K562 (cell line): ENCODE data around the gene TUT4.

ENCODE experiments used
- EZH2 ChIP-seq: IDR thresholded peaks from 2 replicates; pipeline ENCODE4 v1.6.1; 2012; ENCODE audit warnings: low read depth, mild to moderate bottlenecking, inconsistent platforms, low read length, borderline replicate concordance
- FOS ChIP-seq: IDR thresholded peaks from 3 replicates; pipeline ENCODE4 v1.6.1; 2011; ENCODE audit not compliant: insufficient read length; ENCODE audit errors: extremely low read depth
- MTA2 ChIP-seq: fragments of 450-650 bp; IDR thresholded peaks from 2 replicates; pipeline ENCODE4 v1.6.1; 2016; ENCODE audit warnings: low read depth
- POLR2A ChIP-seq: fragments of 450-650 bp; conservative IDR thresholded peaks from 2 replicates; pipeline ENCODE4 v1.6.1; 2016
- SMAD3 ChIP-seq: fragments of 450-650 bp; formaldehyde crosslinking; conservative IDR thresholded peaks from 2 replicates; pipeline ENCODE4 v1.4.0; 2020; ENCODE audit warnings: mild to moderate bottlenecking
- TF ChIP-seq, protein P1 (sequence below): IDR thresholded peaks from 2 replicates; pipeline ENCODE4 v1.6.1; 2011; ENCODE audit not compliant: insufficient read length; ENCODE audit errors: extremely low read depth
- TF ChIP-seq, protein P2 (sequence below): sonication (generic); formaldehyde crosslinking; IDR thresholded peaks from 2 replicates; pipeline ENCODE4 v1.9.0; 2022; ENCODE audit warnings: mild to moderate bottlenecking, missing genetic modification reagents

DNA sequence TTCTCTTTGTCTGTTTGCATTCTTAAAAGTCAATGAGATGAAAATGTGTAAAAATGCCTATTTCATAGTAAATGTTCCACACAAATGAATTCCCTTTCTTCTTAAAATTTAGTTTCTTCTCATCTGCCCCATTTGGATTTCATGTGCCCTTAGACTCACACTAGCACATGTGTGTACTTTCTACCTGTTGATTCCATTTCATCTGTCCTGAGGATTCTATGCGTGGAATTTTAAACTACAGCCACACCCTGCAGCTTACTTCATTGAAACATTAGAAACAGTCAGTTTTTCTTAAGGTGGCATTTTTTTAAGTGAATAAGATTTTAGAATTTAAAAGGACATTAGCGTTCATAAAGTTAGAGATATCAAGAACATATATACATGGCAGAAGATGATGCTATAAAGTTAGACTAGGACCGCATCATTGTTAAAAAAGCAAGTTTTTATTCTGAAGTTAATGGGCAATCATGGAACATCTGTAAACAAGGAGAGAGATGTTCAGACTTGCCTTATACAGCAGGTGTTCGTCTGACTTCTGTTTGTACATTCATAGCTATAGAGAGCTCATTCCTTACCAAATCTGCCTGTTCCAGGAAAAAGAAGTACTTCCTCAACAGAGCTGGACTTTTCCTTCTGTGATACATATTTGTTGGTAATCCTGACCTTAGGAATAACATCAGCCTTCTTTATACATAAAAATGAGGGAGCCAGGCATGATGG lies 3.9 kb upstream of the TUT4 start:
- TF ChIP-seq, protein P1, sequence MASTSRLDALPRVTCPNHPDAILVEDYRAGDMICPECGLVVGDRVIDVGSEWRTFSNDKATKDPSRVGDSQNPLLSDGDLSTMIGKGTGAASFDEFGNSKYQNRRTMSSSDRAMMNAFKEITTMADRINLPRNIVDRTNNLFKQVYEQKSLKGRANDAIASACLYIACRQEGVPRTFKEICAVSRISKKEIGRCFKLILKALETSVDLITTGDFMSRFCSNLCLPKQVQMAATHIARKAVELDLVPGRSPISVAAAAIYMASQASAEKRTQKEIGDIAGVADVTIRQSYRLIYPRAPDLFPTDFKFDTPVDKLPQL: no peak
- no peak for TF ChIP-seq MTA2
- no peak for TF ChIP-seq FOS
- no peak for TF ChIP-seq EZH2
- TF ChIP-seq, protein P2, sequence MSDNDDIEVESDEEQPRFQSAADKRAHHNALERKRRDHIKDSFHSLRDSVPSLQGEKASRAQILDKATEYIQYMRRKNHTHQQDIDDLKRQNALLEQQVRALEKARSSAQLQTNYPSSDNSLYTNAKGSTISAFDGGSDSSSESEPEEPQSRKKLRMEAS (CRISPR knock-in tag): no peak
- no peak for TF ChIP-seq SMAD3 (CRISPR knock-in tag)
- TF ChIP-seq POLR2A: no peak
